GM23248 (cell line): ENCODE results near the gene GLYAT. TPM values are rescaled to one million over a fixed set of nuclear protein-coding genes. Genes with fewer than 3 reads are reported as not detected.
"Not testable (repeated sequence)": the region's sequence is repeated elsewhere in the genome, so short reads cannot be mapped to it uniquely, and the experiment has no call there.

Experiments used
- DNase-seq: peaks from one replicate; pipeline ENCODE4 v3.0.0-alpha.2; 2015
- H2AFZ ChIP-seq: fragments of 200-600 bp; sonication (generic); 2 replicates; pipeline ENCODE4 v1.6.1; 2016; ENCODE audit warnings: antibody characterized with exemption
- H3F3A ChIP-seq: fragments of 200-600 bp; sonication (generic); 2 replicates; pipeline ENCODE4 v1.6.1; 2016; ENCODE audit warnings: mild to moderate bottlenecking, antibody characterized with exemption, mixed run types; ENCODE audit not compliant: insufficient read depth
- H3K27ac ChIP-seq: fragments of 200-600 bp; sonication (generic); 2 replicates; pipeline ENCODE4 v1.5.1; 2016; ENCODE audit warnings: mild to moderate bottlenecking
- H3K27me3 ChIP-seq: fragments of 200-600 bp; sonication (generic); replicated peaks from 2 replicates; pipeline ENCODE4 v1.6.1; 2016; ENCODE audit warnings: mild to moderate bottlenecking; ENCODE audit not compliant: insufficient read depth
- H3K36me3 ChIP-seq: fragments of 200-600 bp; sonication (generic); 2 replicates; pipeline ENCODE4 v1.6.1; 2016; ENCODE audit warnings: low read depth, mild to moderate bottlenecking
- H3K4me1 ChIP-seq: fragments of 200-600 bp; sonication (generic); 2 replicates; pipeline ENCODE4 v1.6.1; 2016; ENCODE audit warnings: mild to moderate bottlenecking; ENCODE audit not compliant: insufficient read depth
- H3K4me2 ChIP-seq: fragments of 200-600 bp; sonication (generic); one replicate; pipeline ENCODE4 v1.6.1; 2016; ENCODE audit warnings: mild to moderate bottlenecking; ENCODE audit not compliant: unreplicated experiment
- H3K4me3 ChIP-seq: fragments of 200-600 bp; sonication (generic); 2 replicates; pipeline ENCODE4 v1.5.1; 2016; ENCODE audit warnings: mild to moderate bottlenecking
- H3K79me2 ChIP-seq: fragments of 200-600 bp; sonication (generic); 2 replicates; pipeline ENCODE4 v1.6.1; 2016; ENCODE audit warnings: mild to moderate bottlenecking; ENCODE audit not compliant: insufficient read depth
- H3K9ac ChIP-seq: fragments of 200-600 bp; sonication (generic); 2 replicates; pipeline ENCODE4 v1.6.1; 2016; ENCODE audit warnings: mild to moderate bottlenecking
- H3K9me2 ChIP-seq: fragments of 200-600 bp; sonication (generic); 2 replicates; pipeline ENCODE4 v1.6.1; 2016; ENCODE audit warnings: mixed run types, mild to moderate bottlenecking, moderate library complexity; ENCODE audit not compliant: insufficient read depth
- H3K9me3 ChIP-seq: fragments of 200-600 bp; sonication (generic); one replicate; pipeline ENCODE4 v1.6.1; 2017; ENCODE audit warnings: low read depth
- H4K20me1 ChIP-seq: fragments of 200-600 bp; sonication (generic); 2 replicates; pipeline ENCODE4 v1.6.0; 2016; ENCODE audit not compliant: insufficient read depth
- EZH2 ChIP-seq: fragments of 200-600 bp; sonication (generic); IDR thresholded peaks from 2 replicates; pipeline ENCODE4 v1.6.1; 2018; ENCODE audit warnings: antibody characterized with exemption, mild to moderate bottlenecking; ENCODE audit not compliant: insufficient read depth, poor library complexity, severe bottlenecking
- EZH2phosphoT487 ChIP-seq: fragments of 200-600 bp; sonication (generic); IDR thresholded peaks from 2 replicates; pipeline ENCODE4 v1.6.1; 2018; ENCODE audit warnings: antibody characterized with exemption, moderate library complexity, mild to moderate bottlenecking, low read depth; ENCODE audit not compliant: insufficient read depth
- WGBS, 2 experiments: methylation state at CpG; one replicate each; pipeline ENCODE4 v1.1.6; 2015 to 2017; ENCODE audit warnings: low lambda C conversion rate in 2 of 2, low coverage in 1 of 2; ENCODE audit errors: missing lambda C conversion rate in 2 of 2; 5-methylcytosine and 5-hydroxymethylcytosine counted together
- in situ Hi-C: fragments of 300-500 bp; cut with MboI; formaldehyde crosslinking; loops from 2 replicates; pipeline ENCODE4 v1.15.0; 2020
- polyA plus RNA-seq: library from polyadenylated mRNA; unstranded; fragments of >200 nt; fragmentation: Nextera tagmentation; extraction: Ambion mirVana; gene quantifications from 2 replicates; pipeline ENCODE4 v1.2.1, GENCODE V29; 2016
- total RNA-seq: library from RNA; depleted of rRNA; stranded (reverse); fragments of >200 nt; shearing (Covaris generic); gene quantifications from 2 replicates; pipeline ENCODE4 v1.2.3, GENCODE V29; 2014

Gene GLYAT
- total and polyA plus RNA-seq, 2 experiments from 2014 or later = not detected

DNA sequence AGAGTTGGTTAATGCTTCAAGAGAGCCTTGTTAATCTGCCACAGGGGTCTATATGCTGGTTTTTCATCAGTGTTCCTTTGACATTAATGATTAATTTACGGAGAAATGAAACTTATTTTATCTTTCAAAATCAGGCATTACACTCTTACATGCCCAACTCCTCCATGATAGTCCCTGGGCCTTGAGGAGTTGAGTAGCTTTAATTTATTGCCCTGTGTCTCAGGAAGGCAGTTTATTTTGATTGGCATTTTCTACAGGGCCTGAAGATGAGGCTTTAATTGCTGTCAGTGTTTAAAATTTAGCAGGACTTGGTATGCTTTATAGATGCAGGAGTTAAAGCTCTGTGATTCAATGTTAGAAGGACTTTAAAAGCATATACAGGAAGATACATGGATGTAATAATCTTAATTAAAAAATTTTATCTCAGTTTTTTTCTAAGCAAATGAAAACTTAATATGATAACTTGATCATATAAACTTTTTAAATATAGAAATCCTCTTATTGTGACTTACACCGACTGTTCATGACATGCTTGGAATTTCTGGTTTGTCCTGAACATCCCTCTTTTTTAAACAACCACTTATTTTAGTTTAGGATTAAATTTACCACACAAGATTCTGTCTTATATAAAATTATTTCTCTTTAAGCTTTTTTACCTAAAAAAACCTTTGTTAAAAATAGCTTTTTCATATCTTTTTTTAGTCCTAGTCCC, 12.2 kb downstream of the GLYAT start:
- Histone ChIP-seq H3K4me3 (no peak overlapping the region), H3K9me2 (no peaks in the 10 kb centered on the region), H3F3A (no peaks in the 10 kb centered on the region), H3K4me2 (no peak overlapping the region), H3K4me1 (no peaks in the 10 kb centered on the region), H3K9ac (no peak overlapping the region), H4K20me1 (no peaks in the 10 kb centered on the region), H2AFZ (no peak overlapping the region), H3K27ac (no peak overlapping the region), H3K9me3 (no peaks in the 10 kb centered on the region), H3K27me3 (no peaks in the 10 kb centered on the region), H3K36me3 (no peaks in the 10 kb centered on the region), H3K79me2 (no peaks in the 10 kb centered on the region)
- TF ChIP-seq EZH2phosphoT487 (no peak), EZH2 (no peak)
- in situ Hi-C loops = no loop called here
- DNase-seq = no peak
- WGBS, 2 experiments = 22 to 27% methylated on average over 2 of the region's 2 CpGs

DNA sequence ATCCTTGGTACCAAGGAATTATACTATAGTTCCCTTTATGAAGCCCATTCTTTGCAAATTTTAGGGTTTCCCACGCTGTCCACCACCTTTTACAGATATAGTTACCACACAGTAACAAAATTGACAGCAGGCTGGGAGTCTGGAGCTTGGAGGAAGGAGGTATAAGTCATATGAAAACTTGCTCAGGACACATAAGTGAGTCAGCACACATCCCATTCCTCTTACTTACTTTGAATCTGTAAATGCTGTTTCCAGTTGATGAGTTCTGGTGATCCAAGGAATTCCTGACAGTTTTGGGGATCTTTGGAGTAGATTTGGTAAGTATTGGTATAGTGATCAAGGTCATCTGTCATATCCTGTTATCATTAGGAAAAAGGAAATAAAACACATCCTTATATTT, 19.2 kb downstream of the GLYAT start:
- no peaks in the 10 kb centered on the region for H3K4me1 ChIP-seq
- H3K27me3 ChIP-seq = no peaks in the 10 kb centered on the region
- no peaks in the 10 kb centered on the region for H3K36me3 ChIP-seq
- no peak for DNase-seq
- H3K9ac ChIP-seq = no peak overlapping the region
- no peak overlapping the region for H3K27ac ChIP-seq
- H3K9me2 ChIP-seq = no peaks in the 10 kb centered on the region
- TF ChIP-seq EZH2phosphoT487 (no peak), EZH2 (no peak)
- H2AFZ ChIP-seq = no peak overlapping the region
- no peaks in the 10 kb centered on the region for H3K9me3 ChIP-seq
- H3K4me3 ChIP-seq = no peak overlapping the region
- 0% methylated on average over 1 of the region's 1 CpG for WGBS, 2 experiments
- no peaks in the 10 kb centered on the region for H4K20me1 ChIP-seq
- in situ Hi-C loops = no loop called here
- no peaks in the 10 kb centered on the region for H3F3A ChIP-seq
- H3K79me2 ChIP-seq = no peaks in the 10 kb centered on the region
- H3K4me2 ChIP-seq = no peak overlapping the region

DNA sequence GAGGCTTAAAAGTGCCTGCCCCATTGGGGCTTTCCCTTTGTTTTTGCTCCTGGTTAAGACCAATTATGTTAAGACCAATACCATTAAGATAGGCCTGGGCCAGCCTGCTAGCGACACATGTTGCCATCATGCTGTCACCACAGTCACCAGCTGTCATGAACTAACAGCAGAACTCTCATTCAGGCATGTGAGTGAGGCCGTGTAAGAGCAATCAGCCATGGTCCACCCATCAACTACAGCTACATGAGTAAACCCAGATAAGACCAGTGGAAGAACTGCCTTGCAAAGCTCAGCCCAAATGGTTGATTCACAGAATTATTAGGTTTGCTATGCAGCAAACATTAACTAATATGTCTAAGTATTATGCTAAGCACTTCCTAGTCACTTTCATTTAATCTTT, 19.9 kb downstream of the GLYAT start:
- DNase-seq = no peak
- TF ChIP-seq EZH2phosphoT487 (no peak), EZH2 (no peak)
- Histone ChIP-seq H3K9me3 (no peaks in the 10 kb centered on the region), H3K36me3 (no peaks in the 10 kb centered on the region), H3K79me2 (no peaks in the 10 kb centered on the region), H3K9me2 (no peaks in the 10 kb centered on the region), H2AFZ (no peak overlapping the region), H3F3A (no peaks in the 10 kb centered on the region), H3K4me1 (no peaks in the 10 kb centered on the region), H4K20me1 (no peaks in the 10 kb centered on the region), H3K4me2 (no peak overlapping the region), H3K27ac (no peak overlapping the region), H3K4me3 (no peak overlapping the region), H3K9ac (no peak overlapping the region), H3K27me3 (no peaks in the 10 kb centered on the region)
- WGBS, 2 experiments = 20 to 38% methylated on average over 2 of the region's 2 CpGs
- in situ Hi-C loops = no loop called here

DNA sequence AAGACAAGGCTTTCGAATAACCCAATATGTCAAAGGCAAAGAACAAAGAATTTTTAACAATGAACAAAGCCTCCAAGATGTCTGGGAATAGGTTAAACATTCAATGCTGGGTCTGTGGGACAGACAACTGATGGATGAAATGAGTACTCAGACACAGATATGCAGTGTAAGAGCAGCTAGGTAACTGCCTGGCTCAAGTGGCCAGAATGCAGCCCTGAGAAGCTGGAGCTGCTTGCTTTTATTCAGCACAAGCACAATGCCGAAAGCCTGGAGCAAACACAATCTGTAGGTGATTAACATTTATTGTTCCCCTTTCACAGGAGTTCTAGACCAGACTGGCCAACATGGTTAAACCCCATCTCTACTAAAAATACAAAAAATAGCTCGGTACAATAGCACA, 24.0 kb downstream of the GLYAT start:
- Histone ChIP-seq H3K9me2 (no peaks in the 10 kb centered on the region), H3K4me2 (no peak overlapping the region), H3K9me3 (no peaks in the 10 kb centered on the region), H3K4me3 (no peak overlapping the region), H3F3A (no peaks in the 10 kb centered on the region), H3K27me3 (no peaks in the 10 kb centered on the region; the same call in 1 of the 2 replicates), H2AFZ (no peak overlapping the region), H3K79me2 (no peaks in the 10 kb centered on the region), H4K20me1 (no peaks in the 10 kb centered on the region), H3K27ac (no peak overlapping the region), H3K9ac (no peak overlapping the region), H3K4me1 (no peaks in the 10 kb centered on the region), H3K36me3 (no peaks in the 10 kb centered on the region)
- TF ChIP-seq EZH2phosphoT487 (no peak), EZH2 (no peak)
- WGBS, 2 experiments = 17 to 36% methylated on average over 3 of the region's 3 CpGs
- in situ Hi-C loops = no loop called here
- no peak for DNase-seq

DNA sequence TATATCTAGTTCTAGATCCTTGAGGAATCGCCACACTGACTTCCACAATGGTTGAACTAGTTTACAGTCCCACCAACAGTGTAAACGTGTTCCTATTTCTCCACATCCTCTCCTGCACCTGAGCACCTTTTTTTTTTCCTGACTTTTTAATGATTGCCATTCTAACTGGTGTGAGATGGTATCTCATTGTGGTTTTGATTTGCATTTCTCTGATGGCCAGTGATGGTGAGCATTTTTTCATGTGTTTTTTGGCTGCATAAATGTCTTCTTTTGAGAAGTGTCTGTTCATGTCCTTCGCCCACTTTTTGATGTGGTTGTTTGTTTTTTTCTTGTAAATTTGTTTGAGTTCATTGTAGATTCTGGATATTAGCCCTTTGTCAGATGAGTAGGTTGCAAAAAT, 34.9 kb downstream of the GLYAT start:
- DNase-seq, in situ Hi-C loops: not testable (repeated sequence)

More for the DNA sequence above, 34.9 kb downstream of the GLYAT start:
- H3K79me2 ChIP-seq, H3K27ac ChIP-seq, H2AFZ ChIP-seq, H3K4me1 ChIP-seq, H3K27me3 ChIP-seq, H3K9me2 ChIP-seq, H3F3A ChIP-seq, H3K9ac ChIP-seq, H3K9me3 ChIP-seq, H3K4me2 ChIP-seq, H3K36me3 ChIP-seq, H3K4me3 ChIP-seq, H4K20me1 ChIP-seq: not testable (repeated sequence)
- WGBS, 2 experiments = 7% methylated on average over 2 of the region's 3 CpGs
